Hepatocyte (in vitro differentiated cells): ENCODE results near the gene CROCC2.

Experiments used
- CTCF ChIP-seq: fragments of 200-600 bp; sonication (generic); IDR thresholded peaks from 2 replicates; pipeline ENCODE4 v1.5.1; 2016; ENCODE audit warnings: antibody characterized with exemption, mild to moderate bottlenecking; ENCODE audit not compliant: poor library complexity
- EZH2phosphoT487 ChIP-seq: fragments of 200-600 bp; sonication (generic); IDR thresholded peaks from one replicate; pipeline ENCODE4 v1.6.1; 2018; ENCODE audit warnings: antibody characterized with exemption, mild to moderate bottlenecking, low read depth, moderate library complexity; ENCODE audit not compliant: unreplicated experiment, severe bottlenecking

DNA sequence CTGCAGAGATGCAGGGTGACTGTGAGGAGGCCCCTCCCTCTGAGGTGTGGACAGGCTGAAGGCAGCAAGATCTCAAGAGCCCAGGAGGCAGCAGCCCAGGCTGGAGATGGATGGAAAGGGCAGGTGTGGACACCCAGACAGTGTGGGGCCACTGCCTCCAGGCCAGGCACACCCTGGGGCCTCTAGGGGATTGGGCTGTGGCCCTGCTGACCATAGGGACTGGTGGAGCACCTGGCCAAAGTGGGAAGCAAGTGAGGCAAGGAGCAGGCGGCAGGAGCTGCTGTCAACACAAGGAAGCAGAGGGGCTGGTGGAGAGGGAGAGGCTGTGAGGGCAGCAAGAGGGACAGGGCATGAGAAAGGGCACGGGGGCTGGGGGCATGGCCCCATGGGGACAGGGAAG lies 103.1 kb downstream of the CROCC2 start:
- TF ChIP-seq CTCF (no peak), EZH2phosphoT487 (no peak)
